Measurements from ENCODE around the gene DTHD1. TPM values are rescaled to one million over a fixed set of nuclear protein-coding genes. Genes with fewer than 3 reads are reported as not detected.

The DTHD1 gene
- total and polyA plus RNA-seq, 2 of the 8 experiments (the other 6 are each of a cell fraction or from before 2014, with no cell fraction given) = not detected

GRCh38 chr4:36323816-36324419, 42.5 kb downstream of the DTHD1 start (continued):
- TF ChIP-seq CHD7 (IDR thresholded peaks at IDR 0.05; ENCODE audit: insufficient replicate concordance, low read length) = no peak
- TF ChIP-seq EGR1 (IDR thresholded peaks at IDR 0.05; ENCODE audit: borderline replicate concordance, low read depth, low read length) = no peak
- TF ChIP-seq SRF (IDR thresholded peaks at IDR 0.05; ENCODE audit: low read depth, low read length) = no peak
- no peak for TF ChIP-seq SP4 (IDR thresholded peaks at IDR 0.05; ENCODE audit: low read length)
- TF ChIP-seq GABPA (IDR thresholded peaks at IDR 0.05; ENCODE audit: borderline replicate concordance, insufficient read depth, low read length) = no peak
- no peak for TF ChIP-seq ZNF274 (IDR thresholded peaks at IDR 0.05; ENCODE audit: borderline replicate concordance, extremely low read depth, low read length)
- no peak for TF ChIP-seq BRCA1 (IDR thresholded peaks at IDR 0.05; ENCODE audit: low read depth, low read length)
- no peak for TF ChIP-seq TAF7 (optimal IDR thresholded peaks at IDR 0.05; ENCODE audit: borderline replicate concordance, low read depth, low read length)
- TF ChIP-seq TBP (IDR thresholded peaks at IDR 0.05; ENCODE audit: low read depth, low read length) = no peak
- TF ChIP-seq RNF2 (IDR thresholded peaks at IDR 0.05; ENCODE audit: borderline replicate concordance, low read depth, low read length, missing control alignments, poor library complexity, severe bottlenecking) = no peak
- TF ChIP-seq NANOG (IDR thresholded peaks at IDR 0.05; ENCODE audit: insufficient read depth, low read depth, low read length, poor library complexity, severe bottlenecking) = no peak
